Suprapubic skin (tissue), 4 donors: ENCODE measurements around the gene OR12D2.

Experiments
- CTCF ChIP-seq, 2 donors: fragments of 200-600 bp in 1 of 2; fragments of 450-650 bp in 1 of 2; sonication (generic) in 1 of 2; IDR thresholded peaks; one replicate each; pipeline ENCODE4 v1.5.1; 2016 to 2019; ENCODE audit warnings: antibody characterized with exemption in 2 of 2, mild to moderate bottlenecking in 1 of 2, moderate library complexity in 1 of 2
- POLR2A ChIP-seq, 2 donors: fragments of 450-650 bp; IDR thresholded peaks; one replicate each; pipeline ENCODE4 v1.6.1; 2017; ENCODE audit warnings: antibody characterized with exemption in 2 of 2, mild to moderate bottlenecking in 2 of 2, moderate library complexity in 2 of 2
- POLR2AphosphoS5 ChIP-seq, 3 donors: sonication (generic); formaldehyde crosslinking; IDR thresholded peaks; one replicate each; pipeline ENCODE4 v1.6.1; 2017; ENCODE audit warnings: antibody characterized with exemption in 3 of 3

DNA sequence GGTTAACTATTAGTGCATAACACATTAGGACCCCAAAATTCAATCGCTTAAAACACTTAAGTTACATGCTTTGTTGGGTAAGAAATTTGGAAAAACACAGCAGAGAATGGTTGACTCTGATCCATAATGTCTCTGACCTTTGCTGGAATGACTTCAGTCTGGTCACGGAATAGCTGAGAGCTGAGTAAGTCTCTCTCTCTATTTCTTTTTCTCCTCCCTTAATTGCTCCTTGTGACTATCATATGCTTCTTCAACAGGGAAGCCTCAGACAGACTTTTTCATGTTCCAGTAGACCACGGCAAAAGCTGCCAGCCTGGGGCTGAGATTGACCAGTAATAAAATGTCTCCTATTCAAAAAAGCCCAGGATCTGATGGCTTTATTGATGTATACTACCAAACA, 24.1 kb downstream of the OR12D2 start:
- TF ChIP-seq POLR2AphosphoS5 (IDR thresholded peaks at IDR 0.05) (no peak), CTCF (IDR thresholded peaks at IDR 0.05) (no peak), POLR2A (IDR thresholded peaks at IDR 0.05) (no peak)
